ENCODE results near the gene PBX1. TPM values are rescaled to one million over a fixed set of nuclear protein-coding genes. Genes with fewer than 3 reads are reported as not detected.

Gene PBX1
- total and polyA plus RNA-seq, 4 donors = 2.2 to 17.3 (median 5.1) TPM

DNA sequence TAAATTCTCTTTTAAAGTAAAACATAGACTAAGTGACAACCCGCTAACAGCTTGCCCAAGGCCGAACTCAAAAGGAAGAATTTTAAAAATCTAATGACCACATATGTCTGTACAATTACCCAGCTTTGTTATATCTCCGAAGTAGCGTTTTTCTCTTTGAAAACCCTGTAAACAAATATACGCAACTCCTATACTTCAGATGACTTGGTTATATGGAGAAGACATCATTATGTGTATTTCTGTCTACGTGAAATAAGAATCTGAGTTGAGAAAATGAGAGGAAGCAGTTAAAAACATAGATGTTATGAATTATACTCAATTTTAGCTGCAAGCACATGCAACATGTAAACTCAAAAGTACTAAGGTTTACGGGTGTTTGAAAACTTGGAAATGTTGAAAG, 2.0 kb downstream of the PBX1 start:
- H3K4me1 ChIP-seq (ENCODE audit: control insufficient read depth in 4 of 4, insufficient read depth in 4 of 4, low read length in 3 of 4) = peaks cover 2 to 16% (median 15%) of the 10 kb centered on the region in 4 donors
- DNase-seq (ENCODE audit: low spot score) = no peak
- WGBS = 9% methylated on average over 7 of the region's 7 CpGs
- no peaks in the 10 kb centered on the region for H3K27me3 ChIP-seq (ENCODE audit: control insufficient read depth in 4 of 4, insufficient read depth in 4 of 4, low read length in 3 of 4)
- H3K9ac ChIP-seq (ENCODE audit: low read depth in 1 of 2, low read length in 2 of 2) = peak overlapping the region in 1 of 2 donors; percentile 95
- H3K36me3 ChIP-seq (ENCODE audit: control insufficient read depth in 4 of 4, insufficient read depth in 3 of 4, low read depth in 1 of 4, low read length in 3 of 4) = no peaks in the 10 kb centered on the region
- H3K27ac ChIP-seq (ENCODE audit: low read depth in 1 of 2, low read length in 2 of 2) = peak overlapping the region in 1 of 2 donors; percentile 11
- peak overlapping the region in 2 of 3 donors; percentile 62 to 74 for H3K4me3 ChIP-seq (ENCODE audit: low read depth in 1 of 3, low read length in 3 of 3)
- no peak for TF ChIP-seq SP1 (IDR thresholded peaks at IDR 0.05)
- TF ChIP-seq HNF4G (IDR thresholded peaks at IDR 0.05) = no peak
- no peak for TF ChIP-seq RAD21 (IDR thresholded peaks at IDR 0.05)
- TF ChIP-seq, protein P1, sequence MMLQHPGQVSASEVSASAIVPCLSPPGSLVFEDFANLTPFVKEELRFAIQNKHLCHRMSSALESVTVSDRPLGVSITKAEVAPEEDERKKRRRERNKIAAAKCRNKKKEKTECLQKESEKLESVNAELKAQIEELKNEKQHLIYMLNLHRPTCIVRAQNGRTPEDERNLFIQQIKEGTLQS (IDR thresholded peaks at IDR 0.05) = no peak
- TF ChIP-seq REST (IDR thresholded peaks at IDR 0.05) = no peak
- no peak for TF ChIP-seq JUND (IDR thresholded peaks at IDR 0.05)
- no peak for TF ChIP-seq EGR1 (IDR thresholded peaks at IDR 0.05; ENCODE audit: low read depth in 2 of 2)
- no peak for TF ChIP-seq FOXA2 (IDR thresholded peaks at IDR 0.05)
- no peak for TF ChIP-seq TAF1 (conservative IDR thresholded peaks at IDR 0.05)
- TF ChIP-seq NR2F2 (IDR thresholded peaks at IDR 0.05) = no peak
- TF ChIP-seq RXRA (IDR thresholded peaks at IDR 0.05) = no peak
- no peak for TF ChIP-seq YY1 (IDR thresholded peaks at IDR 0.05)
- no peak for TF ChIP-seq FOXA1 (IDR thresholded peaks at IDR 0.05)
- TF ChIP-seq HNF4A (conservative IDR thresholded peaks at IDR 0.05) = no peak
- TF ChIP-seq, protein P2, sequence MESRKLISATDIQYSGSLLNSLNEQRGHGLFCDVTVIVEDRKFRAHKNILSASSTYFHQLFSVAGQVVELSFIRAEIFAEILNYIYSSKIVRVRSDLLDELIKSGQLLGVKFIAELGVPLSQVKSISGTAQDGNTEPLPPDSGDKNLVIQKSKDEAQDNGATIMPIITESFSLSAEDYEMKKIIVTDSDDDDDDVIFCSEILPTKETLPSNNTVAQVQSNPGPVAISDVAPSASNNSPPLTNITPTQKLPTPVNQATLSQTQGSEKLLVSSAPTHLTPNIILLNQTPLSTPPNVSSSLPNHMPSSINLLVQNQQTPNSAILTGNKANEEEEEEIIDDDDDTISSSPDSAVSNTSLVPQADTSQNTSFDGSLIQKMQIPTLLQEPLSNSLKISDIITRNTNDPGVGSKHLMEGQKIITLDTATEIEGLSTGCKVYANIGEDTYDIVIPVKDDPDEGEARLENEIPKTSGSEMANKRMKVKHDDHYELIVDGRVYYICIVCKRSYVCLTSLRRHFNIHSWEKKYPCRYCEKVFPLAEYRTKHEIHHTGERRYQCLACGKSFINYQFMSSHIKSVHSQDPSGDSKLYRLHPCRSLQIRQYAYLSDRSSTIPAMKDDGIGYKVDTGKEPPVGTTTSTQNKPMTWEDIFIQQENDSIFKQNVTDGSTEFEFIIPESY (IDR thresholded peaks at IDR 0.05) = no peak
- TF ChIP-seq, protein P3, sequence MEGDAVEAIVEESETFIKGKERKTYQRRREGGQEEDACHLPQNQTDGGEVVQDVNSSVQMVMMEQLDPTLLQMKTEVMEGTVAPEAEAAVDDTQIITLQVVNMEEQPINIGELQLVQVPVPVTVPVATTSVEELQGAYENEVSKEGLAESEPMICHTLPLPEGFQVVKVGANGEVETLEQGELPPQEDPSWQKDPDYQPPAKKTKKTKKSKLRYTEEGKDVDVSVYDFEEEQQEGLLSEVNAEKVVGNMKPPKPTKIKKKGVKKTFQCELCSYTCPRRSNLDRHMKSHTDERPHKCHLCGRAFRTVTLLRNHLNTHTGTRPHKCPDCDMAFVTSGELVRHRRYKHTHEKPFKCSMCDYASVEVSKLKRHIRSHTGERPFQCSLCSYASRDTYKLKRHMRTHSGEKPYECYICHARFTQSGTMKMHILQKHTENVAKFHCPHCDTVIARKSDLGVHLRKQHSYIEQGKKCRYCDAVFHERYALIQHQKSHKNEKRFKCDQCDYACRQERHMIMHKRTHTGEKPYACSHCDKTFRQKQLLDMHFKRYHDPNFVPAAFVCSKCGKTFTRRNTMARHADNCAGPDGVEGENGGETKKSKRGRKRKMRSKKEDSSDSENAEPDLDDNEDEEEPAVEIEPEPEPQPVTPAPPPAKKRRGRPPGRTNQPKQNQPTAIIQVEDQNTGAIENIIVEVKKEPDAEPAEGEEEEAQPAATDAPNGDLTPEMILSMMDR (IDR thresholded peaks at IDR 0.05; ENCODE audit: low read depth, low read length, missing input control) = no peak
- TF ChIP-seq GABPA (IDR thresholded peaks at IDR 0.05 in 1 of 2, conservative IDR thresholded peaks at IDR 0.05 in 1 of 2) = no peak
- TF ChIP-seq, protein P4, sequence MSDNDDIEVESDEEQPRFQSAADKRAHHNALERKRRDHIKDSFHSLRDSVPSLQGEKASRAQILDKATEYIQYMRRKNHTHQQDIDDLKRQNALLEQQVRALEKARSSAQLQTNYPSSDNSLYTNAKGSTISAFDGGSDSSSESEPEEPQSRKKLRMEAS (IDR thresholded peaks at IDR 0.05) = no peak
- no peaks in the 10 kb centered on the region for H3K9me3 ChIP-seq (ENCODE audit: control insufficient read depth in 4 of 4, low read length in 3 of 4)
